NCI-H526 (cell line): ENCODE measurements around the gene NUP188.
"Not testable (repeated sequence)": the region's sequence is repeated elsewhere in the genome, so short reads cannot be mapped to it uniquely, and the experiment has no call there.

Source experiments
- DNase-seq, 2 experiments: peaks; one replicate each; lab custom pipeline; 2025; lab: John Stamatoyannopoulos, UW

Gene NUP188

GRCh38 chr9:128945798-128946501 lies 1.5 kb upstream of the NUP188 start:
- no peak for DNase-seq

DNA sequence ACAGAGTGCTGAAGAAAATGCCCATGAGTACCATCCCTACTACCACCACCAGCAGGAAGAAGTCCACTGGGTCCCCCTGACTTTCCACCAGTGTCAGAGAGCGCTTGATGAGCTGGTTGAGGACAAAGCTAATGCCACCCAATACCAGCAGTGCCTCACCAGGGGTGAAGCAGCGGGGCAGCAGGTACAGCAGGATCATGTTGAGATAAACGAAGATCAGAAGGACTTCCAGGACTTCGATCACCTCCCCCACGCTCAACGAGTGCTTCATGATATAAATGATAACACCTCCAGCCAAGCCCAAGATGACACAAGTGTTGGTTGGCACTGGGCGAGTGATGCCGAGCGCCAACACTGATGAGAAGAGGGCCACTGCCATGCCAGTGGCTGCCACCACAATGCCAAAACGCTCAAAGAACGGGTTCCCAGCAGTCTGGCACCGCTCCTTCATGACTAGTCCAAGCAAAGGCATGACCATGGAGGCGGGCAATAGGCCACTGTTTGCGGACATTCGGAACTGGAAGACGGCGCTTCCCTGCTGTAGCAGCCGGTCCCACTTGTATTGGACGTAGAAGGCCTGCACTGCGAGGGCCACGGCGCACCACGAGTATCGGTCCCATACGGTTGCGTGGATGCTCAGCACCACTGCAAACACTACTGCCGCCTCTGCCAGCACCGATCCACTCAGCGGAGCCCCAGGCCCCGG lies 775 bp upstream of the NUP188 start:
- DNase-seq, result no peak

- no peak for DNase-seq
These were observed 297 bp upstream of the NUP188 start for GRCh38 chr9:128947277-128947526.

DNA sequence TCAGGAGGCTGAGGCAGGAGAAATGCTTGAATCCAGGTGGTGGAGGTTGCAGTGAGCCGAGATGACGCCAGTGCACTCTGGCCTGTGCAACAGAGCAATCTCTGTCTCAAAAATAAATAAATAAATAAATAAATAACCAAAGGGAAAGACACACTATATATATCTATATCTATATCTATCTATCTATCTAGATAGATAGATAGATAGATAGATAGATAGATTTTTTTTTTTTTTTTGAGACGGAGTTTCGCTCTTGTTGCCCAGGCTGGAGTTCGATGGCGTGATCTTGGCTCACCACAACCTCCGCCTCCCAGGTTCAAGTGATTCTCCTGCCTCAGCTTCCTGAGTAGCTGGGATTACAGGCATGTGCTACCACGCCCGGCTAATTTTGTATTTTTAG lies 13.9 kb downstream of the NUP188 start:
- DNase-seq, result not testable (repeated sequence)

- DNase-seq, result no peak
These were observed 22.0 kb downstream of the NUP188 start for GRCh38 chr9:128969491-128969890.

GRCh38 chr9:128972956-128973355 lies 25.5 kb downstream of the NUP188 start:
- DNase-seq, result no peak

- DNase-seq, result no peak
These were observed 31.6 kb downstream of the NUP188 start for GRCh38 chr9:128979111-128979510.

- no peak for DNase-seq
These were observed 36.0 kb downstream of the NUP188 start for GRCh38 chr9:128983536-128983935.

DNA sequence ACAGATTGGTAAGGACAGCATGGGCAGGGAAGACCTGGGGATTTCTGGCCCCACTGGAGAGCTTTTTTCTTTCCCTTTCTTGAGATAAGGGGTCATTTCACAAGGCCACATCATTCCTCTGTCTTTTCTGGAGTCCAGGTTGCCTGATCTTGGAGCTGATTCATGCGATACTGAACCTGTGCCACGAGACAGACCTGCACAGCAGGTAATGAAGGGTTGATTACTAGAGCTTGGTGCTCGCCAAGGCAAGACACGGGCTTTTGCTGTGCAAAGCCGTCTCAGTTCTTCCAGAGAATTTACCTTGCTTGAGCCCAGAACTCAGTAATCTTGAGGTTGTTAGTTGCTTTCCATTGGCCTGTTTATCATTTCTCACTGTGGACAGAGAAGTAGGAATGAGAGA lies 39.2 kb downstream of the NUP188 start:
- DNase-seq, result no peak

DNA sequence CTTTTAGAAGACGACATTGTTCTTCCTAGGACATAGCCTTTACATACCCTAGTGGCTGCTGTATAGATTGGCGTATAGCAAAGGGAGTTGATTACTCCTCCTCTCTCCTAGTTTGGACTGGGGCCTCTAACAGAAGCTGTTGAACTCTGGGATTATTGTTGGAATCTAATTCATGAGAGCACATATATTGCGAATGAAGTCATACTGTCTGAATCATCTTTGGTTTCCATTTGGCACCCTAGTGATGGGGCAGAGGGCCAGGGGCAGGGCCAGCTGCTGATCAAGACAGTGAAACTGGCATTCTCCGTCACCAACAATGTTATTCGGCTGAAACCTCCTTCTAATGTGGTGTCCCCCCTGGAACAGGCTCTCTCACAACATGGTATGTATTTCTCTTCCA lies 40.3 kb downstream of the NUP188 start:
- no peak for DNase-seq

- no peak for DNase-seq
These were observed 45.5 kb downstream of the NUP188 start for GRCh38 chr9:128992995-128993394.

DNA sequence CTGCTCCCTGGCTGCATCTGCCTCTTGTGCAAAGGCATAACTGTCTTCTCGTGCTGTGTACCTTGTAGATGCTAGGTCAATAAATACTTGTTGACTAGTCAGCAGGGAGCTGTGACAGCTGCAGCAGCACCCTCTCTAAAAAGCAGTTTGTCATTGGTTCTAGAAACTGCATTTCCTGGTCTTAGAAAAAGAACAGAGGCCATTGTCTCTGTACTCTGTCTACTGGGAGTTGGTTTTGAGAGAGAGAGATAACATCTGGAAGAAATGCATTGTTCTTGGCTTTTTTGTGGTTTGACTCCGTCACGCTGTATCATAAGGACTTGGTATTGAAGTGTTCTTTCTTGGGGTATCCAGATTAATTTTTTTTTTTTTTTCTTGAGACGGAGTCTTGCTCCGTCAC lies 48.3 kb downstream of the NUP188 start:
- no peak for DNase-seq

DNA sequence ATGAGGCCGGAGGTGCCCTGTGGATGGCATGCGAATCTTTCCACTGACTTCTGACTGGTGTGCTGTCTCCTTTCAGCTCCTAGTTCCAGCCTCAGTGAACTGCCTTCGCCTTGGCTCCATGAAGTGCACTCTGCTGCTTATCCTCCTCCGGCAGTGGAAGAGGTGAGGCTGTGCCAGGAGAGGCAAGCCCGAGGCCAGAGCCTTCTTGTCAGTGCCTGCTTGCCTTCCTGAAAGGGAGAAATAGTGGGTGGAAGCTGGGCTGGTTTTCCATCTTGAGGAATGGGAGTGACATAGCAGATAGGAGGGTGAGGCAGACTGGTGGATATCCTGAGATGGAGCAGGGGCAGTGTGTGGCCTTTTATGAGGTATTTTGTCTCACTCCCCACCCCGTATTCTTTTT lies 51.0 kb downstream of the NUP188 start:
- no peak for DNase-seq

DNA sequence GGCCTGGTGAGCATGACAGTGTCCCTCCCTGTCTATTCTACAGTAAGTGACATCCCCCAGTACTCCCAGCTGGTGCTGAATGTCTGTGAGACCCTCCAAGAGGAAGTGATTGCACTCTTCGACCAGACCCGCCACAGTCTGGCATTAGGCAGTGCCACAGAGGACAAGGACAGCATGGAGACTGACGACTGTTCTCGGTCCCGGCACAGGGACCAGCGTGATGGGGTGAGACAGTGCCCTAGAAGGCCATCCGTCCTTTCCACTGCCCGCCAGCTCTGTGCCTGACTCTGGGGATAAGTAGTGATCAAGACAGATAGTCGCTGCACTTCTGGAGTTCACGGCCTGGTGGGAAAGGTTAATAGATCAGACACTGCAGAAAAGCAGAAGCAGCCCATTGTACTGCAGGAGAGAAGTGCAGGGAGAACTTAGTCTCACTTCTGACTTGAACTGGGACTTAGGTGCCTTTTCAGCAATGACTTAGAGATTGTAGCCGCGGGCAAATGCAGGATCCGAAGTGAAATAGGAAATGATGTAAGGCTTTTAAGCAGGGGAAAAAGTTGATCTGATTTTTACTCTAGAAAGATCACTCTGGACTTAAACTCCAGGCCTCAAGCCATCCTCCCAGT lies 52.2 kb downstream of the NUP188 start:
- DNase-seq, result no peak

- no peak for DNase-seq
These were observed 54.2 kb downstream of the NUP188 start for GRCh38 chr9:129001504-129002325.

- no peak for DNase-seq
These were observed 55.5 kb downstream of the NUP188 start for GRCh38 chr9:129002992-129003391.

DNA sequence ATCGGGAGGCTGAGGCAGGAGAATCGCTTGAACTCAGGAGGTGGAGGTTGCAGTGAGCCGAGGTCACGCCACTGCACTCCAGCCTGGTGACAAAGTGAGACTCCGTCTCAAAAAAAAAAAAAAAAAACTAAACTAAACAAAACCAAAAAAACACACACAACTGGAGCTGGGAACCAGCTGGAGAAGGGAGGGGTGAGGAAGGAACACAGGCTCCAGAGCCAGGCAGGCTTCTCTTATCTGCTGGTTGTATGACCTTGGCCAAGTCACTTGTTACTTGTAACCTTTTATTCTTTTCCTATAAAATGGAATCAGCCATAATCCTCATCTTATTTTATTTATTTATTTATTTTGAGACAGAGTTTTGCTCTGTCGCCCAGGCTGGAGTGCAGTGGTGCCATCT lies 56.7 kb downstream of the NUP188 start:
- DNase-seq, result not testable (repeated sequence)

DNA sequence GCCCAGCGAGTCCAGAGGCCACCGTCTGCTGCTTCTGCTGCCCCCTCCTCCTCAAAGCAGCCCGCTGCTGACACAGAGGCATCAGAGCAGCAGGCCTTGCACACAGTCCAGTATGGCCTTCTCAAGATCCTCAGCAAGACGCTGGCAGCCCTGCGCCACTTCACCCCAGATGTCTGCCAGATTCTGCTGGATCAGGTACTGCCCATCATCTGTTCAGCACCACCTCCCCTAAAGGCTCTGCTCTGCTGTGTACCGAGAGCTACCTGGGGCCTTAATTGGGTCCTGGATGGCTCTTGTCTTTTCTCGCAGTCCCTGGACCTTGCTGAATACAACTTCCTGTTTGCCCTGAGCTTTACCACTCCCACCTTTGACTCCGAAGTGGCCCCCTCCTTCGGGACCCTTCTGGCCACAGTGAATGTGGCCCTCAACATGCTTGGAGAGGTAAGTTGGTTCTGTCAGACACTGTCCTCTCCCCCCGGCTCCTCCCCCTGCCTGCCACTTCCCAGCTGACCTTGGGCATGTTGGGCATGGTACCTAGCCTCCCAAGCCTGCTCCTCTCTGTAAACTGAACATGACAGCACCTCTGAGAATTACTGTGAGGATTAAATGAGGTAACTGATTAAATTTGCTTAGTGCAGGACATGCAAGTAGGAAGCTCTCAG lies 58.0 kb downstream of the NUP188 start:
- no peak for DNase-seq

DNA sequence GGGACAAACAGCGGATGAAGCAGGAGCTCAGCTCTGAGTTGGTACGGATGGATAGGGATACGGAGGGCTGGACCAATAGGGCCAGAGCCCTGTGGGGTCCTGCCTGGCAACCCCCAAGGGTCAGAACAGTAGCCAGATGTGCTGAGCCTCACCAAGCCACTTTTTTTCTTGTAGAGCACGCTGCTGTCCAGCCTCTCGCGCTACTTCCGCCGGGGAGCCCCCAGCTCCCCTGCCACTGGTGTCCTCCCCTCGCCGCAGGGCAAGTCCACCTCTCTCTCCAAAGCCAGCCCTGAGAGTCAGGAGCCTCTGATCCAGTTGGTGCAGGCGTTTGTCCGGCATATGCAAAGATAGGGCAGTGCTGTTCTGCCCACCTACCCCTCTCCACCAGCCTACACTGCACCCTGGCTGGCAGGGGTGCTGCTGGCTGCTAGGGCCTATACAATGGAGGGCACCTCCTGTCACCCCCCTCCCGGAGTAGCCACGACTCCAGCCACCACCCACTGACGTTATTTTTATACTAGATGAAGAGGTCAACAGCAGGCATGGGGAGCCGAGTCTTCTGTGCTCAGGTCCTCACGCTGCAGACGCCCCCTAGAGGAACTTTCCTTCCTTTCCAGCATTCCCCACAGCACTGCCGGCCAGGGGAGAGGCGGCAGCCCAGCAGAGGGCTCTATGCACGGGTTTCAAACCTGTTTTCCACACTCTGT lies 59.0 kb downstream of the NUP188 start:
- peak in 1 of 2 experiments; percentile 68 for DNase-seq

- DNase-seq, result no peak
These were observed 59.7 kb downstream of the NUP188 start for GRCh38 chr9:129007035-129007765.
